Activated CD8-positive, alpha-beta T cell treated with anti-CD3 and anti-CD28 coated beads for 36 hours (primary cell): ENCODE measurements around the gene FBXL17. TPM values are rescaled to one million over a fixed set of nuclear protein-coding genes. Genes with fewer than 3 reads are reported as not detected.

ENCODE experiments used
- ATAC-seq: fragments of 200-7000 bp; cut with Tn5 transposase; one replicate; pipeline ENCODE4 v1.10.0; 2021; ENCODE audit warnings: mild to moderate bottlenecking, moderate library complexity
- CTCF ChIA-PET: fragments of 350-600 bp; sonication (Branson Sonifier 250); formaldehyde crosslinking; loops from one replicate; lab custom pipeline; 2021; ENCODE audit warnings: antibody characterized with exemption; lab: Charles Lee
- POLR2A ChIA-PET: fragments of 350-600 bp; sonication (Branson Sonifier 250); formaldehyde crosslinking; loops from one replicate; lab custom pipeline; 2021; ENCODE audit warnings: antibody characterized with exemption; lab: Charles Lee
- DNase-seq: peaks from one replicate; pipeline ENCODE4 v3.0.0-alpha.2; 2020
- H3K27ac Mint-ChIP-seq: one replicate; pipeline ENCODE4 v1.8.0; 2021; ENCODE audit warnings: mild to moderate bottlenecking, mixed read lengths
- H3K27me3 Mint-ChIP-seq: one replicate; pipeline ENCODE4 v1.8.0; 2021; ENCODE audit warnings: mixed read lengths
- H3K36me3 Mint-ChIP-seq: one replicate; pipeline ENCODE4 v1.8.0; 2021; ENCODE audit warnings: low read depth, mixed read lengths
- H3K4me1 Mint-ChIP-seq: one replicate; pipeline ENCODE4 v1.8.0; 2021; ENCODE audit warnings: low read depth, mixed read lengths
- H3K4me3 Mint-ChIP-seq: one replicate; pipeline ENCODE4 v1.8.0; 2021; ENCODE audit warnings: mild to moderate bottlenecking, moderate library complexity, mixed read lengths
- H3K9me3 Mint-ChIP-seq: one replicate; pipeline ENCODE4 v1.8.0; 2021; ENCODE audit warnings: mixed read lengths
- CTCF ChIP-seq: fragments of 200-600 bp; IDR thresholded peaks from one replicate; pipeline ENCODE4 v1.8.0; 2022; ENCODE audit warnings: antibody characterized with exemption, mild to moderate bottlenecking
- intact Hi-C: fragments of 100-400 bp; cut with micrococcal nuclease; formaldehyde crosslinking; loops from one replicate; pipeline ENCODE4 v1.10.0; 2022
- total RNA-seq, 2 experiments: library from RNA; stranded (reverse); gene quantifications; one replicate each; pipeline ENCODE4 v1.2.3, GENCODE V29; 2021

Gene FBXL17
- total RNA-seq, 2 experiments from 2014 or later: 3.0 to 5.3 TPM

- no peak for TF ChIP-seq CTCF
- ATAC-seq: peak; percentile 89
- no peaks in the 10 kb centered on the region for H3K27me3 Mint-ChIP-seq
- intact Hi-C loops: no loop called here
- no peak overlapping the region for H3K27ac Mint-ChIP-seq
- peak; percentile 26 for DNase-seq
- CTCF ChIA-PET: no interaction called here
- H3K36me3 Mint-ChIP-seq: peaks cover 3% of the 10 kb centered on the region
- no peak overlapping the region for H3K4me3 Mint-ChIP-seq
- POLR2A ChIA-PET: interaction anchor here (0.6 to 1.0 kb wide), 2 partner anchors 241 to 373 kb away, joined by 3 read pairs; no protein-coding TSS in a partner anchor
- H3K4me1 Mint-ChIP-seq: peaks cover 7% of the 10 kb centered on the region
- H3K9me3 Mint-ChIP-seq: no peaks in the 10 kb centered on the region
These were observed 240.2 kb downstream of the FBXL17 start for GRCh38 chr5:108141676-108142075.

DNA sequence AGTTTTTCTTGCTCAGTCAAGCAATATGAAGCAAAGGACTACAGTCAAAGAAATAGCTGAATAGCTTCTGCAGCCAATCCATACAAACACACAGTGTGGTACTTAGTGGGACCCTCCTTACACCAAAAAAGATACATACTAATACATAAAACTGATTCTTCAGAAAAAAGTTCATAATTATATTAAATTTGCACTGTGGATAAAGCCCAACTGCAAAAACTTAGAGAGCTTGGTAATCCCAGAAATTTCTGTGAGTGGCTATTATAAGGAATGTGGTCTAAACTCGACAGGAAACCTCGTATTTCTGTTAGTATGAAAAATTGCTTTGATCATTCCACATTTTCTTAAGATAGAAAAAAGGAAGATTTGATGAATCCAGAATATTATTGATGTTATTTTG lies 245.4 kb downstream of the FBXL17 start:
- no peak for ATAC-seq
- Mint-ChIP-seq H3K27me3 (no peaks in the 10 kb centered on the region), H3K9me3 (no peaks in the 10 kb centered on the region), H3K4me3 (no peak overlapping the region), H3K27ac (no peak overlapping the region), H3K36me3 (no peaks in the 10 kb centered on the region), H3K4me1 (no peaks in the 10 kb centered on the region)
- no peak for DNase-seq
- TF ChIP-seq CTCF: no peak
- CTCF ChIA-PET: no interaction called here
- intact Hi-C loops: no loop called here
- POLR2A ChIA-PET: no interaction called here

GRCh38 chr5:108129129-108129528 lies 252.8 kb downstream of the FBXL17 start:
- ChIA-PET POLR2A (no interaction called here), CTCF (no interaction called here)
- no peaks in the 10 kb centered on the region for H3K9me3 Mint-ChIP-seq
- no peak for ATAC-seq
- no peak overlapping the region for H3K4me3 Mint-ChIP-seq
- H3K27me3 Mint-ChIP-seq: no peaks in the 10 kb centered on the region
- H3K27ac Mint-ChIP-seq: no peak overlapping the region
- DNase-seq: no peak
- TF ChIP-seq CTCF: no peak
- peaks cover 1% of the 10 kb centered on the region for H3K36me3 Mint-ChIP-seq
- intact Hi-C loops: no loop called here
- H3K4me1 Mint-ChIP-seq: no peaks in the 10 kb centered on the region

- no peak for ATAC-seq
- CTCF ChIA-PET: no interaction called here
- DNase-seq: no peak
- Mint-ChIP-seq H3K4me3 (no peak overlapping the region), H3K27me3 (no peaks in the 10 kb centered on the region), H3K27ac (no peak overlapping the region), H3K36me3 (peaks cover 1% of the 10 kb centered on the region), H3K9me3 (no peaks in the 10 kb centered on the region), H3K4me1 (no peaks in the 10 kb centered on the region)
- POLR2A ChIA-PET: no interaction called here
- no peak for TF ChIP-seq CTCF
- intact Hi-C loops: no loop called here
These were observed 256.0 kb downstream of the FBXL17 start for GRCh38 chr5:108125771-108126511.

- TF ChIP-seq CTCF: no peak
- H3K36me3 Mint-ChIP-seq: peaks cover 1% of the 10 kb centered on the region
- H3K9me3 Mint-ChIP-seq: no peaks in the 10 kb centered on the region
- POLR2A ChIA-PET: no interaction called here
- H3K4me1 Mint-ChIP-seq: no peaks in the 10 kb centered on the region
- CTCF ChIA-PET: no interaction called here
- no peak overlapping the region for H3K27ac Mint-ChIP-seq
- no peak for DNase-seq
- ATAC-seq: no peak
- no peak overlapping the region for H3K4me3 Mint-ChIP-seq
- no peaks in the 10 kb centered on the region for H3K27me3 Mint-ChIP-seq
- intact Hi-C loops: no loop called here
These were observed 257.3 kb downstream of the FBXL17 start for GRCh38 chr5:108124596-108124995.
